SKM-1 (cell line): ENCODE measurements around the gene TRIM62.
A peak's percentile ranks its signal among the peaks of the same experiment; 100 is the strongest.

ENCODE experiments used
- DNase-seq: peaks from one replicate; lab custom pipeline; 2025; ENCODE audit not compliant: unreplicated experiment; lab: John Stamatoyannopoulos, UW

The TRIM62 gene

DNA sequence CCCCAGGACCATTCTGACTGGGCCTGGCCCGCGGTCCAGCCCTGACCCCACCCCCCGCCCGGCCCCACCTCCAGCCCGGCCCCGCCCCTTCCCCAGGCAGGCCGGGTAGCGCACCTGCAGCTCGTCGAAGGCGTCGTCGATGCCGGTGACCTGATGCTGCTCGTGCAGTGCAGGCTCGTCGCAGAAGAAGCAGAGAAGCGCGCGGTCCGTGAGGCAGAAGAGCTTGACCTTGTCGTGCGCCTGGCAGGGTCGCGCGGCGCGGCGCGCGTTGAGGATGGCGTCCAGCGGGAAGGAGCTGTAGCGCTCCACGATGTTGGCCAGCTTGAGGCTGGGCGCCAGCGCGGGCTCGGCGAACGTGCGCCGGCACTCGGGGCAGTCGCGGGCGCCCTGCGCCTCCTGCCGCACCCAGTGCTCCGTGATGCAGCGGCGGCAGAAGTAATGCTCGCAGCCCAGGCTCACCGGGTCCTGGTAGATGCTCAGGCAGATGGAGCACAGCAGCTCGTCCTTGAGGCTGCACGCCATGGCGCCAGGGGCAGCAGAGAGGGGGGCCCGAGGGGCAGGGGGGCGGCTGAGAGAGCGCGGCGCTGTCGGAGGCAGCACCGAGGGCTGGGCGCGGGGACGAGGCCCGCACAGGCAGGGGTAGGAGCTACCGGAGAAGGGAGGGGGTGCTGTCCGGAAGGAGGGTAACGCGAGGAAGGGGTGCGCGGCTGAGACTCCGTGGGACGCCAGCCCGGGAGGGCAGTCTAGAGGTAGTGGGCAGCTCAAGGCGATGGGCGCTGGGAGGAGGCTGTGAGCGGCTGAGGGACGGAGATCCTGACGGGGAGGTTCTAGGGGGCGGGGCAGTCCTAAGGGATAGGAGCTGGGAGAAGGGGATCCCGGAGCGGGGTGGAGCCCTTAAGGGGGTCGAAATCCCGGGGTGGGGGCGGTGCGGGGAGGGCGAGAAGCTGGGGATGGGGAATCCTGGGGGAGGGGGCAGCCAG, 642 bp downstream of the TRIM62 start:
- peak; percentile 48 for DNase-seq

DNA sequence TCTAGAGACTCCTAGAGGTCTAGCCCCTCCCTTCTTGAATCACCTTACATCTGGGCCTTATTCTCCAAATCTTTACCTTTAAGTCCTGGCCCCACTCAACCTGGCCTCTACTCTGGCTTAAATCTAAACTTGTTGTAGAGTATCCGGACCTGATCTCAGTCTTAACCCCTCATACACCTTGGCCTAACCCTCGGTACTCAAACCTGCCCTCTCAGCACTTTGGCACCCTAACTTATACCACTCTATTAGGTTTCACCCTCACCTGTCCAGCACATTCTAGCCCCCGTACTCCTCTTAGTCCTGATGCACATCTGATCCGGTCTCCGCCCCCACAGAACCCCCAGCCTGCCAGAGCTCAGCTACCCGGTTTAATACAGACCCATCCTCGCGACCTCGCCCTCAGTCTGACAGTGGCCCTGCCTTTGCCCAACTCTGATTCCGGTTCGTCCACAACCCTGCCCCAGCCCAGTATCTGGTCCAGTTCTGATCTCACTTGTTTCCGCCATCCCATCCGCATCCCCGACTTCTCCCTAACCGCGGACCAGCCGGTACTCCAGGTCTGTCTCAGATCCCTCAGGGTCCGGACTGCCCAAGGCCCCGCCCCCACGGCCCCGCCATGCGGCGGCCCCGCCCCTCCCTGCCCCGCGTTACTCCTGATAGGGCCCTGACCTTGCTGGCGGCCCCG, 1.5 kb downstream of the TRIM62 start:
- no peak for DNase-seq

DNA sequence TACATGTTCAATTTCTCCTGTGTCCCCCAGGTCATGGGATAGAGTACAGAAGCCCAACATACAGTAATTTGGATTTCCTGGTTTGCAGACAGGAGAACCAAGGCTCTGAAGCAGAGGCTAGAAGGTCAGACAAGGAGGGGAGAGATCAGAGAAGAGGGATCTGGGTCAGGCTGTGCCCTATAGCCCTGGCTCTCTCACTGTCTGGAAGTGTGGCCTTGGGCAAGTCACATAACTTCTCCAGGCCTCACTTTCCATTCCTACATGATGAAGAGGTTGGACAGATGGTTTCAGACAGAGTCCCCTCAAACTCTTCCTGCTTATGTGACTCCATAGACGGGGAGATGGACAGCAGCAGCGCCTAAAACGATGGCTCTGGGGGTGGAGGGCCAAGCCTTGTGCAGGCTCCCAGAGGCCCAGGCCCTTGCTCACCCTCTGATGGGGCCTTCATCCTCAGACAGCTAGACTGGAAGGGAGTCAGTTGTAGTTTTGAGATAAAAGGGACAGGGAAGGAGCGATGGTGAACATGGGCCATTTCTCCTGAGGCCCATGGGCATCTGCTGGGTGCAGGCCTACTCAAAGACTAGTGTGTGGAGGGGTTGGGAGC, 2.9 kb downstream of the TRIM62 start:
- DNase-seq: no peak

DNA sequence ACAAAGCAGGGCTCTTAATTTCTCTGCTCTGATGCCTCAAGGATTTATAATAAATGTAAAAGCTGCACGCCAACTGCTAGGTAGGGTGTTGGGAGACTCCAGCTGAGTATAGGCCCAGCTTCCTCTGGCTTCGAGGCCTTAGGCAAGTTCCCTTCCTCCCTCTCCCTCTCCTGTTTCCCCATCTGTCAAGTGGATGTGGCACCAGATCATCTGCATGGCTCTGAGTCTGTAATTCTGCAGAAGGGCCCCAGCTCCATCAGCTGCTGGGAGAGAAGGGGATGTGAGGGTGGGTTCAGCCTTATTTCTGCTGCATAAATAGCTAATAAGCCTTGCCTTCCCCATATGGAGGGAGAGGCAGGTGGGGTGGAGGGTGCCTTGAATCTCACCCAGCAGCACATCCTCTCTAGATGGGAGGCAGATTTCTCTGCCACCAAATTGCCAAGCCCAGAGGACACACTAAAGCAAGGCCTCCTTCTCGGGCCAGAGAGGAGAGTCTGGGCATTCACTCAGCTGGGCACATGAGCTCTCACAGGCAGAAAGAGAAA, 3.8 kb downstream of the TRIM62 start:
- DNase-seq: no peak

DNA sequence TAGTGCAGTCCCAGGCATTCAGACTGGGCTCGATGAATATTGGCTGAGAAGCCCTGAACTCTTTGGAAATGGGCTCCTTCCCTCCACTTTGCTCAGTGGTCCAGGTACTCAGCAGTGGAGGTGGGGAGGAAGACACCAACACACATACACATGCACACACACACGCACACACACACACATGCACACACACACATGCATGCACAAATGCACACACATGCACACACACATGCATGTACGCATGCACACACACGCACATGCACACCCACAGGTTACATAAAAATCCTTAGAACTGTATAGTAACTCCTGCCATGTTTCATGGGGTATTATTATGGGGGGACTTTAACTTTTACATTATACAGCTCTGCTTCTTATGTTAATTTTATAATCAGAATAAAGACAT, 5.0 kb downstream of the TRIM62 start:
- no peak for DNase-seq

DNA sequence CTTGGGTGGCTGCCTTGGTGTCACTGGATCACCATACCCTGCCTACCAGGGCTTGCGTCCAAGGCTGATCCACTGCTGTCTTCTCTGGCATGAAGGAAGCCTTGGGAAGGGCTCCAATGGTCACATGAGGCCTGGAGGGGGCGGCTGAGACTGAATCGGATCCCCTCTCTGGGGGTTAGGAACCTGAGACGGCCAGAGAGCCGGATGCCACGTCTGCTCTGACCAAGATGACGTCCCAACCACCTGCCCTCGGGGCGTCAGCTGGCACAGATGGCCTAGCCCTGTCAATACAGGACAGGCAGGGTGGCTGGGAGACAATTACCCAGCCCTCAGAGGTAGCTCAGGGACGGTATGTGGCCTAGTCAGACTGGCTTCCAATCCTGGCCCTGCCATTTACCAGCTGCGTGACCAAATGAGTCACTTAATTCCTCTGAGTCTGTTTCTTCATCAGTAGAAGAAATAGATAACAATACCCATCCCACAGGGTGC, 5.4 kb downstream of the TRIM62 start:
- DNase-seq: no peak

DNA sequence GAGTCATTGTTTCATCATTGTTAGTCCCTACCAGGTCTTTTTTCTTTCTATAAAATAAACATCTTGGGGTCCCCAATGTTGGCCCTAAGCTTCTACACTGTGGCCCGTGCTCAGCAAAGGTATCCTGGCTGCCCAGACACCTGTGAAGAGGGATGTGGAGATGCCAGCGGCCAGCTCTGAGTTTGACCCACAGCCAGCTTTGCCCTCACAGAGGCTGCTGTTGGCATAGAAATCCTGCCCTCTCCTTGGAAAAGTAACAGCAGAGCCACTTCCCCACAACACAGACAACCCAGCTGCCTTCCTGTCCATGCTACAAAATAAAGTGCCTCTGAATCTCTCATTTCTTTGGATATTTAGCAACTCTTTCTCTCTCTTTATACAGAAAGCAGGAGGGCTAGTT, 6.0 kb downstream of the TRIM62 start:
- DNase-seq: no peak

DNA sequence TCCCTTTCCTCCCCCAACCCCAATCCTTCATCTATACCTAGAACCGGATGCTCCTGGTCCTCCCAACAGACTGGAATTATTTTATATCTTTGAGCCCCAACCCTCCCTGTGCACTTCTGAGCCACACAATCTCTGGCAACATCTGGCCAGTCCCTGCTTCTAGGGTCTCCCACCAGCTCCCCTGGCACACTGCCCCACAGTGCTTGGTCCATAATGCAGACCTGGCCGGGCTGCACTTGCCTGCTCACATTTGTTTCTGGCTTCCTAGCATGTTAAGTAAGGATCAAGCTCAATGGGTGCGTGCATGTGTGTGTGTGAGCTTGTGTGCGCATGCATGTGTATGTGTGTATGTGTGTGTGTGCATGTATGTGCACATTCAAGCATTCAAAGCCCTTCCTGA, 8.8 kb downstream of the TRIM62 start:
- no peak for DNase-seq

DNA sequence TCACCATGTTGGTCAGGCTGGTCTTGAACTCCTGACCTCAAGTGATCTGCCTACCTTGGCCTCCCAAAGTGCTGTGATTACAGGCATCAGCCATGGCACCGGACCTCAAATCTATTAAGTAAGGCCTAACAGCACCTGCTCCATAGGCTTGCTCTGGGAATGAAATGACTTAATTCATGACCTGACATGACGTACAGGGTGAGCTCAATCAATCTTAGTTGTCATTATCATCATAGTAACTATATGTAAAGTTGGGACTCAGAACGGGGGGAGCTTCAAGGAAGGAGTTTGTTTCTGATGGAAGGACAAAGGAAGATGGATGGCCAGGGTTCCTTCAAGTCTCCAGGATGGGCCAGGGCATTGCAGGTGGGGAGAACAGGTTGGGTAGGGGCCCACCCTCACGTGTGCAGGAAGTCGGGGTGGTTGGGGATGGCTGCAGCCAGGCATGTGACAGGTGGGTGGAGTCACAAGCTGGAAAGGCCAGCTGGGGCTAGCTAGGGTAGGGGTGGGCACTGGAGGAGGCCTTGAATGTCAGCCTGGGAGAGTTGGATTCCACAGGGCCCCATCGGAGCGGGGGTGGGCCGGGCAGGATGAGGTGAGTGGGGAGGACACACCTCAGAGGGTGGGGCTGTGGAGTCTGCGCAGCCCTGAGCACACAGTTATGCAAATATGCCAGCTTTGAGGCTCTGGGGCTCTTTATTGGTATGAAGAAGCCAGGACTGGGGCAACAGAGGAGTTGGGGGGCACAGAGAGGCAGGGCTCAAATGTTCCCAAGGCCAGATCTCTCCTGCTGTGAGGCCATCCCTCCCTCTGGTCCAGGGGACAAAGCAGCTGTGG, 9.6 kb downstream of the TRIM62 start:
- DNase-seq: no peak

DNA sequence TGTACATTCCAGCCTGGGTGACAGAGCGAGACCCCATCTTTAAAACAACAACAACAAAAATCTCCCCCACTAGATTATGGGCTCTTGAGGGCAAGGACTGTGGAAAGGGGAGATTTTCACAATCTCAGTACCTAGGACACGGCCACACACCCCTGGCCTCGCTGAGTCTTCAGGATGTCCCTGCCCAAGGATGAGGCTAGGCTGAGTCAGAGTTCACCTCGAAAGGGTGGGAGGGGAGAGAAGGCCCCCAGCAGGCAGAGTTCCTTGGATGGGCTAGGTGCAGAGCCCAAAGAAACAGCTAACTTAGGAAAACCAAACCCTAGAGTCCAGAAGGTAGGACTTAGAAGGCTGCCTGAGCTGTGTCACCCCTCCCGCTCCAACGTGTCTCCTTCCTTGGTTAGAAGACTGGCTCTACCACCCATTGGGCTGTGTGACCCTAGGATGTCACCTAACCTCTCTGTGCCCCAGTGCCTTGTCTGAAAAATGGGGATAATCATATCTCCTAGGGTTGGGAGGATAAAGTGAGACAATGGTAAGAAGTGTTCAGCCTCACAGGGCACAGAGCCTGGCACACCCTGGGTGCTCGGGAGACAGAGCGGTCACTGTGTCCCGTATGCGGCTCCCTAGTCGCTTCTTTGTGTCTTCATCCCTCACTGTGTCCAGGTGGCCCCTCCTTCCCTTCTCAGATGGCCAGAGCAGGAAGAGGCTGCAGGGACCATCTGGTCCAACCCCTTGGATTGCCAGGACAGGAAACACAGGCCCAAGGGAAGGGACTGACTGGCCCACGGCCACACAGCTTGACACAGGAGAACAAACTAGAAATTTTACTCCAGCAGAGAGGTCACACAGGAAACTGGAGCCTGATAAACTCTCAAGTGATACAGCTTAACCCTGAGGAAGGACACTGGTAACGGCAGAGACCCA, 11.2 kb downstream of the TRIM62 start:
- DNase-seq: no peak

DNA sequence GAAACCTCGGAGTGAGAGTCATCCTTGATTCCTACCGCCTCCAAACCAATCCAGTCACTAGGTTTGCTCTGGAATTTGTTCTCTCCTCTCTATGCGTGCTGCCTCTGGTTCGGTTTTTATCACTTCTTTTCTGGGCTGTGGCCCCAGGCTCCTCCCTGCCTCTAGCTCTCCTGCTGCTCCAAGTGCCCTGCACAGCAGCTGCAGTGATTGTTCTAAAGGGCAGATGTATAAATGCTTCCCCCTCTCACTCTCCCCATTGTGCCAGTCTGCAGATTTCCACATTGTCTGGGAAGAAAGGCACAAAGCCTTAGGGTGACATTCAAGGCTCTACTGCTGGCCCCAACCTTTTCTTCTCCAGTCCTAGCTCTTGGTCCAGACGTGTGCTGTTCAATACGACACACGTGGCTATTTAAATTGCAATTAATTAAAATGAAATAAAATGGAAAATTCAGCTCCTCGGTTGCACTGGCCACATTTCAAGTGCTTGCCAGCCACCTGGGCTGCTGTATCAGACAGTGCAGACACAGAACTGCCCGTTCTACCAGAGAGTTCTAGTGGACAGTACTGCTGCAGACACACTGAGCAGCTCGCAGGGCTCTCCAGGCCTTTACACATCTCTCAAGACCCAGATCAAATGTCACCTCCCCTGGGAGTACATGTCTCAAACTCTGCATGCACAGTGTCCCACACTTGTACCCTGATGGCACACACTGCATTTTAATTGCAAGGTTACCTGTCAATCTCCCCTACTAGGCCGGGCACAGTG, 12.4 kb downstream of the TRIM62 start:
- DNase-seq: no peak

DNA sequence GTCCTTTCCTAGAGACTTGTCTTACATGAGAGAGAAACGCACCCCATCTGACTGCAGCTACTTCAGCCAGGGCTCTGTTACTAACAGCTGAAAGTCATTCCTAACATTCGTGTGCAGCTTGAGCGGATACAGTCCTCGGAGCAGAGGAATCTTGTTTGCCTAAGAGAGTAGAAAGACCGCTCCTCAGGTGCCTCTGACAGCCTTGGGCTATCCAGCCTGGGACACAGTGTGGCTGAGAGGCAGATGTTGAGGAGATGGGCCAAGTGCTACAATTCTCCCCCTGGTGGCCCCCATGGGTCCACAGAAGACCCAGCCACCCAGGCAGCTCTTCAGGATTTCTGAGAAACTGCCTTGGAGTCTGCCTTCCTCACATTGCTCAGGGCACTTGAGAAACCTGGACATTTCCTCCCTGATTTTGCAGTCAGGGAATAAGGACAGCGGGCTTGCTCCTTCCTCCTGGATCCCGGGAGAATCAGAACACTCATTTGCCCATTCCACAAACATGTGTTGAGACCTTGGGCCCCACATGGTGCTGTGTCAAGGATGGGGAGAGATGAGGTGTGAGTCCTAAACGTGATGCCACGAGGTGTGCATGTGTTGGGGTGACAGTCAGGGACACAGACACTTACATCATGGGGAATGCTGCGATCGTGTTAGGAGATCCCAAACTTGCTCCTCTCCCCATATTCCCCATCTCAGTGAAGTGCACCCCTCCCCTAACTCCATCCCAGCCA, 13.1 kb downstream of the TRIM62 start:
- DNase-seq: no peak

DNA sequence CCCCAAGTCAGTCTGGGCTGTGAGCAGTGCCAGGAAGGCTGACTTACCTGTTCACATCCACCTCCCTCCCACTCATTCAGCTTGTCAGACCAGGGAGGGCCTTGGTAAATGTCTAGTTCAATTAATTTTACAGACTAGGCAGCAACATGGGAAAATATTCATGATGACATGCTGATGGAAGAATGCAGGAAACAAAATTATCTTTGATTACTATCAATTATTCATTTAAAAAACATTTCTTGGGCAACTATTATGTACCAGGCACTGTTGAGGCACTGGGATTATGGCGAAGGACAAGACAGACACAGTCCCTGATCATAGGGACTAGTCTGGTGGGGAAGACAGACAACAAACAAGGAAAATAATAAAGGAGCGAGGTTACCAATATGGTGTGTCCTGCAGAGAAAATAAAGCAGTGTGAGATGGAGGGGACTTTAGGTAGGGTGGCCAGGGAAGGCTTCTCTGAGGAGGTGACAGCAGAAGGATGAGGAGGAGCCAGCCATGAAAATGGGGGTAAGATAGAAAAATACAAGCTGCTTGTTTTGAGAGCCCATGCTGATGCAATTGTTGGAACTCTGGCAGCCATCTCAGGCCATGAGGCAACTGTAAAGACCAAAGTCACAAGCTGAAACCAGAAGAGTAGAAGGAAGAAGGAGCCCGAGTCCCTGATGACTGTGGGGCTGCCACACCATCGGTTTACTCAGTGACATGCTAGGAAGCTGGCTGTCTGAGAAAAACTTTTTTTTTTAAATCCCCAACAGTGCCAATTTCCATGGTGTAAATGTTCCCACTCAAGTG, 14.0 kb downstream of the TRIM62 start:
- no peak for DNase-seq

DNA sequence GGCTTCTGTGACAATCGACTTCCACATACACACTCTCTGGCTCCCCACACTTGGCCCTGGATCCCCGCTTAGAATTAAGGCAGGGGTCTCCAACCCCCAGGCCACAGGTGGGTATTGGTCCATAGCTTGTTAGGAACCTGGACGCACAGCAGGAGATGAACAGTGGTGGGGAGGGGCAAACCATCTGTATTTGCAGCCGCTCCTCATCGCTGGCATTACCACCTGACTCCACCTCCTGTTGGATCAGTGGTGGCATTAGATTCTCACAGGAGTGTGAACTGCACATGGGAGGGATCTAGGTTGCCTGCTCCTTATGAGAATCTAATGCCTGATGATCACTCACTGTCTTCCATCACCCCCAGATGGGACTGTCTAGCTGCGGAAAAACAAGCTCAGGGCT, 16.0 kb downstream of the TRIM62 start:
- no peak for DNase-seq

DNA sequence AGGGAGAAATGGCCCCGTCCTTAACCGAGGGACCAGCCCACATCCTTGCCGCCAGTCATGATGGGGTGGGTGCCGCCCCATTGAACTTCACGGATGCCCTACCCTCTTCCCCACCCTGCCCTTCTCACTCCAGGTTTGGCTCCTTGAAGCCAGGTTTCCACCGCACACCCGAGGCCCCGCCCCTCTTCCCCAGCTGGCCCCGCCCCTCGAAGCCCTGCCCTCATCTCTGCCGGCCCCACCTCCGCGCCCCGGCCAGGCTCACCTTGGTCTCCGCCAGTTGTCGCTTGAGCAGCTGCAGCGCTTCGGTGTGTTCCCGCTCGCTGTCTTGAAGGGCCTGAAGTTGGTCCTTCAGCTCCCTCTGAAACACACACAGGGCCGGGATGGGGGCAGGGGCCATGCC, 16.6 kb downstream of the TRIM62 start:
- no peak for DNase-seq

DNA sequence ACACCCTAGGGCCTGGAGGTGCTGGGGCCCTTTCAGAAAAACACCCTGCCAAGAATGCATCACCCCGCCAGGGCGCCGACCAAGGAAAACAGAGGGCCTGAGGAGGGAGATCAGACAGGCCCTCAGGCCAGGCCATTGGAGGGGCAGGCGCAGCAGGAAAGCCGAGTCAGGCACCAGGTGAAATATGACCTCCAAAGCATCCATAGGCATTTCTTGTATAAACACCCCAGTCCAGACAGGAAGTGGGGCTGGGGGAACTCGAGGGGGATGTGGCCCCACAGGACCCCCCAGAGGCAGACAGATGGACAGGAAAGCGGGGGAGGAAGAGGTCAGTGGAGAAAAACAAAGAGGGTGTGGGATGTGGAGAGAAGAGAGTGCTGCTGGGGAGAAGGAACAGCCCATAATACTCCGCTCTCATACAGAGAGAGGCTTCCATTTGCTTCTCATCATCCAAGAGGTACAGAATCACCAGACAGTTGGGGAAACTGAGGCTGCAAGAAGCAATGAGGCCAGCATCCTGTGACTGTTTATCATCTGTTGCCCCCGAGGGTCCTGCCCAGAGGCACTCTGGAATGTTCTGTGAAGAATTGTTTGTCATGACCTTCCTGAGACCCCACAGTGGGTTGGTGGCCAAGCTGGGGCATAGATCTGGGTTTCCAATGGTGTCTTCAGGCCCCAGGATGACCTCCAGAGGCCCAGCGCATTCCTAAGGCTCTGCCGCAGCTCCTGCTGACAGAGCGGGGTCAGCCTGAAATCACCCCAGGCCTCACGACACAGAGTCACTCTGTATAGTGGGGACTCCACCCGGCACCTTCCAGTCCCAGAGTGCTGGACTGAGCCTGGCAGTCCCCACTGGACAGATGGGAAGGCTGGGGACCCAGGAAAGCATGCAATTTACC, 18.0 kb downstream of the TRIM62 start:
- no peak for DNase-seq
